ENCODE results near the gene PUS7L. TPM values are rescaled to one million over a fixed set of nuclear protein-coding genes. Genes with fewer than 3 reads are reported as not detected.

PUS7L gene
- total and polyA plus RNA-seq, 2 of the 13 experiments (the other 11 are each of a cell fraction or from before 2014, with no cell fraction given) = 6.5 to 37.6 TPM

GRCh38 chr12:43805860-43806736 lies 47.5 kb upstream of the PUS7L start, which contains the start of gene TWF1 (continued):
- no peak for TF ChIP-seq ZNF646 (CRISPR knock-in tag; IDR thresholded peaks at IDR 0.05)
- no peak for TF ChIP-seq LRRFIP1 (CRISPR knock-in tag; conservative IDR thresholded peaks at IDR 0.05)
- no peak for TF ChIP-seq PAX8 (CRISPR knock-in tag; IDR thresholded peaks at IDR 0.05; ENCODE audit: borderline replicate concordance)
- TF ChIP-seq ZNF530 (CRISPR knock-in tag; IDR thresholded peaks at IDR 0.05; ENCODE audit: low read depth) = no peak
- no peak for TF ChIP-seq HHEX (CRISPR knock-in tag; IDR thresholded peaks at IDR 0.05)
- TF ChIP-seq ETS1 (CRISPR knock-in tag; IDR thresholded peaks at IDR 0.05) = no peak
- TF ChIP-seq ZFP37 (CRISPR knock-in tag; IDR thresholded peaks at IDR 0.05; ENCODE audit: borderline replicate concordance) = no peak
- TF ChIP-seq WIZ (CRISPR knock-in tag; IDR thresholded peaks at IDR 0.05) = no peak
- no peak for TF ChIP-seq RBM22 (optimal IDR thresholded peaks at IDR 0.05; ENCODE audit: low read length)
- TF ChIP-seq PAWR (CRISPR knock-in tag; IDR thresholded peaks at IDR 0.05; ENCODE audit: borderline replicate concordance) = no peak
- no peak; the same call in 1 of the 2 replicates for TF ChIP-seq RXRA (CRISPR knock-in tag; IDR thresholded peaks at IDR 0.05)
- TF ChIP-seq PRDM15 (CRISPR knock-in tag; IDR thresholded peaks at IDR 0.05) = no peak; the same call in 1 of the 2 replicates
- peak; percentile 77 for TF ChIP-seq KLF6 (CRISPR knock-in tag; IDR thresholded peaks at IDR 0.05)
- no peak for TF ChIP-seq ZNF510 (CRISPR knock-in tag; IDR thresholded peaks at IDR 0.05; ENCODE audit: low read depth)

Data from HepG2 (cell line).